A673 (cell line): ENCODE results near the gene CFAP57. TPM values are rescaled to one million over a fixed set of nuclear protein-coding genes. Genes with fewer than 3 reads are reported as not detected.

Experiments
- BruUV-seq: library from RNA; stranded (reverse); fragments of 400-500 nt; replicated peaks from 2 replicates; lab custom pipeline; 2021; lab: Mats Ljungman, UMichigan
- CTCF ChIA-PET: fragments of 300-600 bp; sonication (Branson Sonifier 250); formaldehyde crosslinking; loops from one replicate; lab custom pipeline; 2022; ENCODE audit warnings: antibody characterized with exemption; lab: Charles Lee
- POLR2A ChIA-PET: fragments of 300-600 bp; sonication (Branson Sonifier 250); formaldehyde crosslinking; loops from one replicate; lab custom pipeline; 2022; ENCODE audit warnings: antibody characterized with exemption; ENCODE audit not compliant: low non-redundant PET; lab: Charles Lee
- DNase-seq: peaks from one replicate; pipeline ENCODE4 v3.0.0-alpha.2; 2015; ENCODE audit warnings: low spot score
- H3K27ac ChIP-seq: fragments of 200-600 bp; sonication (generic); 2 replicates; pipeline ENCODE4 v1.5.1; 2016; ENCODE audit warnings: mixed run types, low read depth, mild to moderate bottlenecking, mixed read lengths, antibody characterized with exemption, low read length; ENCODE audit not compliant: poor library complexity, severe bottlenecking
- H3K27me3 ChIP-seq: fragments of 200-600 bp; sonication (generic); replicated peaks from 2 replicates; pipeline ENCODE4 v1.6.1; 2017; ENCODE audit warnings: mixed run types, low read depth, mild to moderate bottlenecking, mixed read lengths, antibody characterized with exemption, low read length; ENCODE audit not compliant: insufficient read depth, poor library complexity
- H3K36me3 ChIP-seq: fragments of 200-600 bp; sonication (generic); 2 replicates; pipeline ENCODE4 v1.6.1; 2016; ENCODE audit warnings: mixed run types, mild to moderate bottlenecking, mixed read lengths, antibody characterized with exemption, low read length; ENCODE audit not compliant: insufficient read depth, poor library complexity, severe bottlenecking
- H3K4me1 ChIP-seq: fragments of 200-600 bp; sonication (generic); 2 replicates; pipeline ENCODE4 v1.6.1; 2017; ENCODE audit warnings: mixed run types, mild to moderate bottlenecking, mixed read lengths, antibody characterized with exemption, low read length; ENCODE audit not compliant: insufficient read depth, poor library complexity, severe bottlenecking
- H3K4me3 ChIP-seq: fragments of 200-600 bp; sonication (generic); 2 replicates; pipeline ENCODE4 v1.5.1; 2016; ENCODE audit warnings: low read depth, mixed run types, mild to moderate bottlenecking, mixed read lengths, low read length; ENCODE audit not compliant: poor library complexity, severe bottlenecking
- H3K9me3 ChIP-seq: fragments of 200-600 bp; sonication (generic); 2 replicates; pipeline ENCODE4 v1.6.1; 2016; ENCODE audit warnings: mixed run types, low read depth, mild to moderate bottlenecking, mixed read lengths, antibody characterized with exemption, low read length; ENCODE audit not compliant: poor library complexity, severe bottlenecking
- CTCF ChIP-seq: fragments of 300-800, 200-600 bp; sonication (generic); conservative IDR thresholded peaks from 2 replicates; pipeline ENCODE4 v1.5.1; 2017; ENCODE audit warnings: low read depth, mild to moderate bottlenecking, antibody characterized with exemption, low read length, moderate library complexity, mixed read lengths
- EZH2 ChIP-seq: fragments of 200-600 bp; sonication (generic); IDR thresholded peaks from 2 replicates; pipeline ENCODE4 v1.6.1; 2017; ENCODE audit warnings: borderline replicate concordance, low read depth, mild to moderate bottlenecking, mixed read lengths, antibody characterized with exemption, low read length; ENCODE audit not compliant: poor library complexity, severe bottlenecking
- intact Hi-C: fragments of 100-400 bp; cut with micrococcal nuclease; formaldehyde crosslinking; loops from one replicate; pipeline ENCODE4 v1.10.0; 2022; ENCODE audit not compliant: unreplicated experiment
- total RNA-seq: library from RNA; stranded (reverse); gene quantifications from 2 replicates; pipeline ENCODE4 v1.2.3, GENCODE V29; 2021

Gene CFAP57
- total RNA-seq, 1 experiment from 2014 or later = 0.73 TPM

- no peaks in the 10 kb centered on the region for H3K4me1 ChIP-seq
- no peaks in the 10 kb centered on the region for H3K27me3 ChIP-seq
- TF ChIP-seq EZH2 (no peak), CTCF (no peak)
- intact Hi-C loops = loop anchor here (10.0 kb wide), 1 partner anchor 112 kb away; the partner anchor contains the start of gene CDC20
- ChIA-PET POLR2A (no interaction called here), CTCF (no interaction called here)
- H3K9me3 ChIP-seq = peaks cover 6% of the 10 kb centered on the region
- no peak for DNase-seq
- no peak overlapping the region for H3K4me3 ChIP-seq
- H3K36me3 ChIP-seq = no peaks in the 10 kb centered on the region
- H3K27ac ChIP-seq = no peak overlapping the region
- BruUV-seq = no TSS peak
Observed at GRCh38 chr1:43243299-43243698, 71.2 kb downstream of the CFAP57 start.

- ChIA-PET CTCF (no interaction called here), POLR2A (no interaction called here)
- H3K9me3 ChIP-seq = peaks cover 6% of the 10 kb centered on the region
- intact Hi-C loops = loop anchor here (5.0 to 10.0 kb wide), 2 partner anchors 86 to 108 kb away; partner anchors contain the start of gene CDC20
- no peak overlapping the region for H3K4me3 ChIP-seq
- no peaks in the 10 kb centered on the region for H3K4me1 ChIP-seq
- BruUV-seq = no TSS peak
- H3K27me3 ChIP-seq = no peaks in the 10 kb centered on the region
- H3K36me3 ChIP-seq = no peaks in the 10 kb centered on the region
- DNase-seq = no peak
- no peak overlapping the region for H3K27ac ChIP-seq
- TF ChIP-seq CTCF (no peak), EZH2 (no peak)
Observed at GRCh38 chr1:43246466-43247213, 74.5 kb downstream of the CFAP57 start.

- intact Hi-C loops = loop anchor here (5.0 to 10.0 kb wide), 2 partner anchors 85 to 107 kb away; partner anchors contain the start of gene CDC20
- POLR2A ChIA-PET = no interaction called here
Observed at GRCh38 chr1:43247256-43247921, 75.3 kb downstream of the CFAP57 start.

More at GRCh38 chr1:43247256-43247921, 75.3 kb downstream of the CFAP57 start:
- no peak overlapping the region for H3K27ac ChIP-seq
- CTCF ChIA-PET = no interaction called here
- no peaks in the 10 kb centered on the region for H3K36me3 ChIP-seq
- H3K4me1 ChIP-seq = no peaks in the 10 kb centered on the region
- H3K4me3 ChIP-seq = no peak overlapping the region
- H3K27me3 ChIP-seq = no peaks in the 10 kb centered on the region
- BruUV-seq = no TSS peak
- DNase-seq = no peak
- peaks cover 6% of the 10 kb centered on the region for H3K9me3 ChIP-seq
- TF ChIP-seq EZH2 (no peak), CTCF (no peak)
